GM13977 (cell line): ENCODE results near the gene EBF4.

ENCODE experiments used
- DNase-seq: peaks from one replicate; pipeline ENCODE4 v3.0.0; 2012; ENCODE audit warnings: low spot score
- in situ Hi-C: fragments of 300-500 bp; cut with MboI; formaldehyde crosslinking; loops from one replicate; pipeline ENCODE4 v1.12.0; 2022; ENCODE audit warnings: low sequenced_read_pairs, low pct_unique_long_range_greater_than_20kb, mixed read lengths, inconsistent platforms; ENCODE audit not compliant: unreplicated experiment
- TF ChIP-seq, protein P1 (sequence below): IDR thresholded peaks from 2 replicates; pipeline ENCODE4 v1.5.1; 2012; ENCODE audit warnings: mild to moderate bottlenecking, control low read depth; ENCODE audit not compliant: insufficient read depth; ENCODE audit errors: extremely low read depth, missing control alignments

The EBF4 gene

DNA sequence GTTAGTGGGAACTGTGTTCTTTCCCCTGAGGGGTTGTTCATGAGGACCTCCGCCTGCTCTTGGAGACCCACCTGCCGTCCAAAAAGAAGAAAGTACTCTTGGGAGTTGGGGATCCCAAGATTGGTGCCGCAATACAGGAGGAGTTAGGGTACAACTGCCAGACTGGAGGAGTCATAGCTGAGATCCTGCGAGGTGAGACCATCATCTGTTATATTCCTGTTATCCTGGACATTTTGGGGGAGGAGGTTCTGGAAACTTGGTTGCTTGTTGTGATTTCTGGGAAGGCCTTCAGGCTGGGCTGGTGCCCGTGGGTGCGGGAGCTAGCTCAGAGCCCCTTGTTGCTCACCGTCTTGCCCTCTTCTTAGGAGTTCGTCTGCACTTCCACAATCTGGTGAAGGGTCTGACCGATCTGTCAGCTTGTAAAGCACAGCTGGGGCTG is 38.2 kb upstream of the EBF4 start:
- TF ChIP-seq, protein P1, sequence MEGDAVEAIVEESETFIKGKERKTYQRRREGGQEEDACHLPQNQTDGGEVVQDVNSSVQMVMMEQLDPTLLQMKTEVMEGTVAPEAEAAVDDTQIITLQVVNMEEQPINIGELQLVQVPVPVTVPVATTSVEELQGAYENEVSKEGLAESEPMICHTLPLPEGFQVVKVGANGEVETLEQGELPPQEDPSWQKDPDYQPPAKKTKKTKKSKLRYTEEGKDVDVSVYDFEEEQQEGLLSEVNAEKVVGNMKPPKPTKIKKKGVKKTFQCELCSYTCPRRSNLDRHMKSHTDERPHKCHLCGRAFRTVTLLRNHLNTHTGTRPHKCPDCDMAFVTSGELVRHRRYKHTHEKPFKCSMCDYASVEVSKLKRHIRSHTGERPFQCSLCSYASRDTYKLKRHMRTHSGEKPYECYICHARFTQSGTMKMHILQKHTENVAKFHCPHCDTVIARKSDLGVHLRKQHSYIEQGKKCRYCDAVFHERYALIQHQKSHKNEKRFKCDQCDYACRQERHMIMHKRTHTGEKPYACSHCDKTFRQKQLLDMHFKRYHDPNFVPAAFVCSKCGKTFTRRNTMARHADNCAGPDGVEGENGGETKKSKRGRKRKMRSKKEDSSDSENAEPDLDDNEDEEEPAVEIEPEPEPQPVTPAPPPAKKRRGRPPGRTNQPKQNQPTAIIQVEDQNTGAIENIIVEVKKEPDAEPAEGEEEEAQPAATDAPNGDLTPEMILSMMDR = no peak
- no peak for DNase-seq
- in situ Hi-C loops = no loop called here

DNA sequence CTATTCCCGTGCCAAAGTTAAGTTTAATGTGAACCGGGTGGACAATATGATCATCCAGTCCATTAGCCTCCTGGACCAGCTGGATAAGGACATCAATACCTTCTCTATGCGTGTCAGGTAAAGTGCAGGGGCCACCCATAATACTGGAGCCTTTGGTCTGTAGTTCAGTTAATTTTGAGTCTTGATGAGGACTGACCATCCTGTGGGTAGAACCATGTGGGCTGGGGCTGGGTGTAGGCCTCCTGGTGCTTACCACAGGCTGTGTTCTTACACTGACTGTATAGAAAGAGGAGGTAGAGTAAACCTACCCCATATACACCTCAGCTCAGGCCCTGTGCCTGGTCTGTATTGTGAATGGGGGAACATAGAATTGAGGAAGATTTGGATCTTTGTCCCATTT is 37.7 kb upstream of the EBF4 start:
- TF ChIP-seq, protein P1 = no peak
- DNase-seq = no peak
- in situ Hi-C loops = no loop called here

DNA sequence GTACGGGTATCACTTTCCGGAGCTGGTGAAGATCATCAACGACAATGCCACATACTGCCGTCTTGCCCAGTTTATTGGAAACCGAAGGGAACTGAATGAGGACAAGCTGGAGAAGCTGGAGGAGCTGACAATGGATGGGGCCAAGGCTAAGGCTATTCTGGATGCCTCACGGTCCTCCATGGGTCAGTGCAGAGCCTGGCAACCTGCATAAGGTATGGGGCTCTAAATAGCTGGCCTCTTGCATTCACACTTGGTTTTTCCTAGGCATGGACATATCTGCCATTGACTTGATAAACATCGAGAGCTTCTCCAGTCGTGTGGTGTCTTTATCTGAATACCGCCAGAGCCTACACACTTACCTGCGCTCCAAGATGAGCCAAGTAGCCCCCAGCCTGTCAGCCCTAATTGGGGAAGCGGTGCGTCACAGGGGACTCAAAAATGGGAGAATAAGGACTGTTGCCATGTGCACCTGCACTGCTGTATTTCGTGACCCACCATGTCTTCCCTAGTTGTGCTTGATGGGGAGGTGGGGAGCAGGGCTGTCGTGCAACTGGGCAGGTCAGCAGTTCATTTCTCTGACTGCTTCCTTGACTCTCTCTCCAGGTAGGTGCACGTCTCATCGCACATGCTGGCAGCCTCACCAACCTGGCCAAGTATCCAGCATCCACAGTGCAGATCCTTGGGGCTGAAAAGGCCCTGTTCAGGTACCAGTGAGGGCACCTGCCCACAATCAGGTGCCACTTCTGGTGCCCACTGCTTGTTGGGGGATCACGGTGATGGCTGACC is 37.1 kb upstream of the EBF4 start:
- in situ Hi-C loops = no loop called here
- TF ChIP-seq, protein P1 = no peak
- DNase-seq = no peak

DNA sequence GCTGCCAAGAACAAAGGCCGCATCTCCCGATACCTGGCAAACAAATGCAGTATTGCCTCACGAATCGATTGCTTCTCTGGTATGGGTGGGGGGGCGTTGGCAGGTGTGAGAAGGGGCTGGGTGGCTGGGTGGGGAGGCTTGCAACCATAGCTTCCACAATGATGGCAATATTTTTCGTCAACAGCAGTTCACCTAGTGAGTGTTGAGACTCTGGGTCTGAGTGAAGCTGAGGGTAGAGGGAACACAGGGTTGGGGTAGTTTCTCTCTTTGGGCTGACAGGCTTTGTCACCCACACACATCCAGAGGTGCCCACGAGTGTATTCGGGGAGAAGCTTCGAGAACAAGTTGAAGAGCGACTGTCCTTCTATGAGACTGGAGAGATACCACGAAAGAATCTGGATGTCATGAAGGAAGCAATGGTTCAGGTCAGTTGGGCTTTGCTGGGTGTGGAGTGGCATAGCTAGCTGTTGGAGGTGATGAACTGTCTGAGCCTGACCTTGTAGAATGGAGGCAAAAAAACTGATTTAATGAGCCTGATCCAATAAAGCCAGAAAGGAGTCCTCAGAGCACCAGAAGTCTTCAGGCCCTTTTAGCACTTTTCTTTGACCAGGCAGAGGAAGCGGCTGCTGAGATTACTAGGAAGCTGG is 36.0 kb upstream of the EBF4 start:
- no peak for DNase-seq
- TF ChIP-seq, protein P1 = no peak
- in situ Hi-C loops = no loop called here

DNA sequence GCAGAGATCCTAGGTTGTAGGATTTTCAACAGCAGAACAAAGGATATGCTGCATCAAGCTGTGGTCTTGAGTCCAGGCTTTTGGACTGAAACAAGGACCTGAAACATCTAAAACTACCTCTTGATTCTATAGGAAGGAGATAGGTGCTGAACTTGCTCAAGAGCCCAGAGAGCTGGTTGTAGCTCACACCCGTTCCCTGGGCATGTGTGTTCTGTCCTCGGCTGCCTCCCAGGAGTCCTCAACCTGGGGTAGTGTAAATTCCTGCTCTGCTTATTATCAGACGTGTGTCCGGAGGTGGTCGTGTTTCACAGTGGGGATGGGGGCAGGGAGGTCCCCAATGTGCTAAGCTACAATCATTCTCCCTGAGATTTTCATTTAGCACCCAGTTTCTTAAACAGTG is 35.3 kb upstream of the EBF4 start:
- in situ Hi-C loops = no loop called here
- TF ChIP-seq, protein P1 = no peak
- no peak for DNase-seq

DNA sequence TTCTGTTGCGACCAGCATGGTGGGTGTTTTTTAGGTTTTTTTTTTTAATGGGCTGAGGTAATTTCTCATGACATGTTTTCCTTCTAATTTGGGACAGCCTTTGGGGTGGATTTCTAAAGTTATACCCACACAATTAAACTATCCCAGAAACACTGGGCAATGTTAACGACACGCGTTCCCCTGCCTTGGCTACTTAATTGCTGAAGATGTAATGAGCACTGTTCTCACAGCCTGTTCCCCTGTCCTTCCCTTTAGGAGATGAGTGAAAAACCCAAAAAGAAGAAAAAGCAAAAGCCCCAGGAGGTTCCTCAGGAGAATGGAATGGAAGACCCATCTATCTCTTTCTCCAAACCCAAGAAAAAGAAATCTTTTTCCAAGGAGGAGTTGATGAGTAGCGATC is 34.9 kb upstream of the EBF4 start:
- TF ChIP-seq, protein P1 = no peak
- in situ Hi-C loops = no loop called here
- no peak for DNase-seq
